Thoracic aorta (tissue), 2 donors: Measurements from ENCODE around the gene PACSIN2. TPM values are rescaled to one million over a fixed set of nuclear protein-coding genes. Genes with fewer than 3 reads are reported as not detected.
A peak's percentile ranks its signal among the peaks of the same experiment; 100 is the strongest.

ENCODE experiments used
- ATAC-seq: fragments of 150-250 bp; one replicate; pipeline ENCODE4 v1.8.0; 2017; ENCODE audit warnings: low read depth; ENCODE audit not compliant: insufficient number of reproducible peaks, low FRiP score
- DNase-seq: peaks from one replicate; pipeline ENCODE4 v3.0.0-alpha.2; 2020; ENCODE audit warnings: low spot score
- H3K27ac ChIP-seq, 2 donors: fragments of 200-600 bp; sonication (generic); 1 replicate in 1 of 2; 2 replicates in 1 of 2; pipeline ENCODE4 v1.5.1; 2016; ENCODE audit warnings: mild to moderate bottlenecking in 2 of 2, moderate library complexity in 2 of 2
- H3K27me3 ChIP-seq: fragments of 200-600 bp; sonication (generic); replicated peaks from 2 replicates; pipeline ENCODE4 v1.6.0; 2016; ENCODE audit warnings: mild to moderate bottlenecking; ENCODE audit not compliant: insufficient read depth
- H3K36me3 ChIP-seq: fragments of 200-600 bp; sonication (generic); one replicate; pipeline ENCODE4 v1.5.1; 2016
- H3K4me1 ChIP-seq, 2 donors: fragments of 200-600 bp; sonication (generic); 1 replicate in 1 of 2; 2 replicates in 1 of 2; pipeline versions ENCODE4 v1.5.1 to v1.6.0; 2016; ENCODE audit warnings: low read depth in 2 of 2, mild to moderate bottlenecking in 1 of 2; ENCODE audit not compliant: control insufficient read depth in 1 of 2
- H3K4me3 ChIP-seq: fragments of 200-600 bp; sonication (generic); 2 replicates; pipeline ENCODE4 v1.5.1; 2016; ENCODE audit warnings: mild to moderate bottlenecking
- H3K9me3 ChIP-seq: fragments of 200-600 bp; sonication (generic); 2 replicates; pipeline ENCODE4 v1.5.1; 2016
- total RNA-seq, 2 donors: library from RNA; depleted of rRNA; stranded (reverse); fragments of >200 nt; gene quantifications; one replicate each; pipeline versions ENCODE4 v1.1.0 to v1.2.3, GENCODE V29; 2016
- TF ChIP-seq, protein P1 (sequence below): fragments of 200-600 bp; sonication (generic); IDR thresholded peaks from one replicate; pipeline ENCODE4 v1.5.1; 2019; ENCODE audit warnings: antibody characterized with exemption

PACSIN2 gene
- total RNA-seq, 2 donors from 2014 or later, result 135 to 155 TPM

DNA sequence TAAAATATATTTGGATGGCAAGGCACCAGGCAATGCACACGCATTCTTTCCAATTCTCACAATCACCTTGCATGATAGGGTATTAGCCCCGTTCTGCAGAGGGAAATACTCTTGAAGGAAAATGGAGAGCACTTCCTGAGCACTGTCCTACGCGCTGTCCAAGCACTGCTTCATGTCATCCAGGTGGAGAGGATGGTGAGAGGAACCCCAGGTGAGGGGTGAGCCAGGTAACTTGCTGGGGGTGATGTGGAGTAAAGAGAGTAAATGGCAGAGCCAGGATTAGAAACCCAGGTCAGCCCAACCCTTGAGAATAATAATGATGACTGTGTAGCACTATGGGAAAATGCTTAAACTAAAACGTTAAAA lies 711 bp upstream of the PACSIN2 start:
- H3K4me1 ChIP-seq, result peaks cover 0 to 26% of the 10 kb centered on the region in 2 donors
- H3K9me3 ChIP-seq, result no peaks in the 10 kb centered on the region
- H3K27me3 ChIP-seq, result no peaks in the 10 kb centered on the region
- TF ChIP-seq, protein P1, sequence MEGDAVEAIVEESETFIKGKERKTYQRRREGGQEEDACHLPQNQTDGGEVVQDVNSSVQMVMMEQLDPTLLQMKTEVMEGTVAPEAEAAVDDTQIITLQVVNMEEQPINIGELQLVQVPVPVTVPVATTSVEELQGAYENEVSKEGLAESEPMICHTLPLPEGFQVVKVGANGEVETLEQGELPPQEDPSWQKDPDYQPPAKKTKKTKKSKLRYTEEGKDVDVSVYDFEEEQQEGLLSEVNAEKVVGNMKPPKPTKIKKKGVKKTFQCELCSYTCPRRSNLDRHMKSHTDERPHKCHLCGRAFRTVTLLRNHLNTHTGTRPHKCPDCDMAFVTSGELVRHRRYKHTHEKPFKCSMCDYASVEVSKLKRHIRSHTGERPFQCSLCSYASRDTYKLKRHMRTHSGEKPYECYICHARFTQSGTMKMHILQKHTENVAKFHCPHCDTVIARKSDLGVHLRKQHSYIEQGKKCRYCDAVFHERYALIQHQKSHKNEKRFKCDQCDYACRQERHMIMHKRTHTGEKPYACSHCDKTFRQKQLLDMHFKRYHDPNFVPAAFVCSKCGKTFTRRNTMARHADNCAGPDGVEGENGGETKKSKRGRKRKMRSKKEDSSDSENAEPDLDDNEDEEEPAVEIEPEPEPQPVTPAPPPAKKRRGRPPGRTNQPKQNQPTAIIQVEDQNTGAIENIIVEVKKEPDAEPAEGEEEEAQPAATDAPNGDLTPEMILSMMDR, result no peak
- ATAC-seq (no peak), DNase-seq (no peak)
- H3K4me3 ChIP-seq, result peak overlapping the region; percentile 80
- peak overlapping the region in 1 of 2 donors; percentile 61 for H3K27ac ChIP-seq
- no peaks in the 10 kb centered on the region for H3K36me3 ChIP-seq

DNA sequence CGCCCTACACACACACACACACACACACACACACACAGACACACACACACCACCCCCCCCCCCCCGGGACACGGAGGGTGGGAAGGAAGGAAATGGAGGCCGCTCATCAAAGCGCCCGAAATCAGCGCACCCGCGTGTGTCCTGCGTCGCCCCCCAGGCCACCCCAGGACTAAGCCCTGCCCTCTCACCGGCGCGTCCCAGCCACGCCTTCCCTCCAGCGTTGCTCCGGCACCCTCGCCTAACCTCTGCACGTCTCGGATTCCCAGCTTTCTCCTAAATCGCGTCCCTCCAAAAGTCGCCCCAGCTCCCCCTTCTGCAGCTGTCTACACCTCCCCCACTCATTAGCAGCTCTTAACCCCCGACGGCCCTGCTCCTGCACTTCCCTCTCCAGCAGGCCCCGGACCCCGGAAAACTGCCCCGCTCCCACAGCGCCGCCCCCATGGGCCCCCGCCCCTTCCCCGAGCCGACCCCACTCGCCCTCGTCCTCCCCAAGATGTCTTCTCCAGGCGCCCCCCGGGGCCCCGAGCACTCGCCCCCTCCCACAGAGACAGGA lies 557 bp downstream of the PACSIN2 start:
- Histone ChIP-seq H3K4me3 (peak overlapping the region; percentile 80), H3K4me1 (peaks cover 3 to 33% of the 10 kb centered on the region in 2 donors), H3K36me3 (no peaks in the 10 kb centered on the region), H3K9me3 (no peaks in the 10 kb centered on the region), H3K27me3 (no peaks in the 10 kb centered on the region), H3K27ac (peak overlapping the region; percentile 69 to 71)
- TF ChIP-seq, protein P1, result no peak
- DNase-seq, result no peak
- peak; percentile 2 for ATAC-seq

DNA sequence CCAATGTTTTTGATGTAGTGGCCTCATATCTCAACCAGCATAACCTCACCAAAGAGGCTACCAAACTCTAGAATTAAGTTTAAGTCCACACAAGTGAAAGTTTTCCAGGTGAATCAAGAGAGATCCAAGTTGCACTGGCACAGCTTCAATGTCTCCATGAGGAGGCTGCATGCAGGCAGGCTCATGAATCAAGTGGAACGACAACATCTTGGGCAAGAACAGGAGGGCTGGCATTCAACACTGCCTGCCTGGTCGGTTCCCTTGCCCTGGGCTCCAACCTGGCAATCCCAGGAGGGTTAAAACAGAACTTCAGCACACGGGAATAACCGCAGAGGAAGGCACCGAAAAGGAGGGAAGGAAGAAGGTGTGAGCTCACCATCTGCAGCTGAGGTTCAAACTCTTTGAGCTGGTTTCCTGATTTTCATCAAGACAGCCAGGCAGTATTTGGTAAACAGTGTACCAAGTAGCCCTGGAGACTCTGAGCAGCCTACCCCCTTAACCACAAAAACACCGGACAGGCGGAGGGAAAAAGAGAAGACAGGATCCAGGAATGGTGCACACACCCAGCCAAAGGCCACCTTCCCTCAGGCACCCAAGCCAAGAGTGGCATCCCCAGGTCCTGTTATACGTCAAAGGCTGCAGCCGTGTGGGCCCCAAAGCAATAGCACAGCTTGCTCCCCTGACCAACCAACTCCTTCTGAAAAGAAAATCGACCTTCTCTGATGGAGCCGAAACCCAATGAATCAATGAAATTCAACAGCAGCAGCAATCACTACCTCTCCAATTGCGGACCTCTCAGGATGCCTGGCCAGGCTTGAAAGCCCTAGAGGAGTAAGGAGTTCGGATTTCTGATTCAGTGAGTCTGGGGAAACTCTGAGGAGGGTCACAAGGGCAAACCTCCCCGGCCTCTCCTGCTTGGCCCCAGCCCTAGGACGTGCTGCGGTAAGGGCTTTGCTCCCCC lies 1.3 kb downstream of the PACSIN2 start:
- Histone ChIP-seq H3K27ac (peak overlapping the region; percentile 9 to 69), H3K9me3 (no peaks in the 10 kb centered on the region), H3K4me1 (peaks cover 11 to 40% of the 10 kb centered on the region in 2 donors), H3K36me3 (no peaks in the 10 kb centered on the region), H3K27me3 (no peaks in the 10 kb centered on the region), H3K4me3 (peak overlapping the region; percentile 80)
- no peak for ATAC-seq
- no peak for DNase-seq
- TF ChIP-seq, protein P1, result no peak

DNA sequence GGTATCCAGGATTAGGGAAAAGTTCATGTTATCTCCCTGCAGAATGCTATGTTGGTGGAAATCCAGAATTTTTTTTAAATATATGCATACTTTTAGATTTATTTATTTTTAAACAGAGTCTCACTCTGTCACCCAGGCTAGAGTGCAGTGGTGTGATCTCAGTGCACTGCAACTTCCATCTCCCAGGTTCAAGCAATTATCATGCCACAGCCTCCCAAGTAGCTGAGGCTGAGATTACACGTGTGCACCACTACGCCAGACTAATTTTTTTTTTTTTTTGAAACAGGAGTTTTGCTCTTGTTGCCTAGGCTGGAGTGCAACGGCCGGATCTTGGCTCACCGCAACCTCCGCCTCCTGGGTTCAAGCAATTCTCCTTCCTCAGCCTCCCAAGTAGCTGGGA lies 2.6 kb downstream of the PACSIN2 start:
- H3K4me3 ChIP-seq, result no peak overlapping the region
- no peaks in the 10 kb centered on the region for H3K36me3 ChIP-seq
- no peaks in the 10 kb centered on the region for H3K9me3 ChIP-seq
- no peak overlapping the region for H3K27ac ChIP-seq
- no peak for DNase-seq
- H3K4me1 ChIP-seq, result peaks cover 18 to 53% of the 10 kb centered on the region in 2 donors
- ATAC-seq, result no peak
- no peaks in the 10 kb centered on the region for H3K27me3 ChIP-seq
- TF ChIP-seq, protein P1, result no peak

DNA sequence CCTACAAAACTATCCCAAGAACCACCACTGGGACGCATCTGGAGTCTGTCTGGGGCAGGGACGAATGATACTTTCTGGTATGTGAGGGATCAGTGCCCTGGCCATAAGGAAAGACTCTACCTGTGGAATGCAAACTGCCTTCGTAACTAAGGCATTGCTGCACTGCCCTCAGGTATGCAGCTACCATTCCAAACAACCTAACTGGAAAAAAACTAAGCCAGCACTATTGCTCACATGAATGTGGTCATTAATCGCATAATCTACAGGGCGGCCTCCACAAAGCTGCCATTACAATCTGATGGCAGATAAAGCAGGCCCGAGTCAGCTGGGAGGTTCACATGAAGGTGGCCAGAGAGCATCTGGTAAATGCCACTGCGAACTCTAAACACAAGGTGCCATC lies 3.9 kb downstream of the PACSIN2 start:
- no peak for ATAC-seq
- TF ChIP-seq, protein P1, result no peak
- H3K36me3 ChIP-seq, result no peaks in the 10 kb centered on the region
- no peak overlapping the region for H3K4me3 ChIP-seq
- no peaks in the 10 kb centered on the region for H3K9me3 ChIP-seq
- DNase-seq, result no peak
- no peak overlapping the region for H3K27ac ChIP-seq
- H3K4me1 ChIP-seq, result peaks cover 19 to 66% of the 10 kb centered on the region in 2 donors
- no peaks in the 10 kb centered on the region for H3K27me3 ChIP-seq
